GM12891 (cell line): ENCODE measurements around the gene HCN1.

Source experiments
- POLR2A ChIP-seq: IDR thresholded peaks from 2 replicates; pipeline ENCODE4 v1.6.1; 2011; ENCODE audit warnings: low read depth, low read length, control low read depth
- POLR2AphosphoS5 ChIP-seq: IDR thresholded peaks from 2 replicates; pipeline ENCODE4 v1.6.1; 2011; ENCODE audit warnings: low read depth, low read length, control low read depth
- POU2F2 ChIP-seq: IDR thresholded peaks from 2 replicates; pipeline ENCODE4 v1.6.1; 2011; ENCODE audit warnings: low read depth, mild to moderate bottlenecking, control low read depth, low read length, moderate library complexity
- SPI1 ChIP-seq: IDR thresholded peaks from 2 replicates; pipeline ENCODE4 v1.6.1; 2011; ENCODE audit warnings: low read depth, low read length, control low read depth

- no peak for TF ChIP-seq POLR2A
- TF ChIP-seq SPI1 = no peak
- TF ChIP-seq POU2F2 = no peak
- no peak for TF ChIP-seq POLR2AphosphoS5
Measured at GRCh38 chr5:45454114-45454513, 242.1 kb downstream of the HCN1 start.
